HepG2 (cell line): ENCODE measurements around the gene PIGV. TPM values are rescaled to one million over a fixed set of nuclear protein-coding genes. Genes with fewer than 3 reads are reported as not detected.
A peak's percentile ranks its signal among the peaks of the same experiment; 100 is the strongest.

Source experiments
- ASH2L ChIP-seq: fragments of 300-600, 200-600 bp; sonication (generic); IDR thresholded peaks from 2 replicates; pipeline ENCODE4 v1.7.0; 2017; ENCODE audit warnings: low read depth, mild to moderate bottlenecking, moderate library complexity, mixed read lengths, low read length; ENCODE audit not compliant: insufficient read length
- ATAD3A ChIP-seq: sonication (generic); formaldehyde crosslinking; IDR thresholded peaks from 2 replicates; pipeline ENCODE4 v1.4.0; 2020; ENCODE audit warnings: missing genetic modification reagents
- GFI1 ChIP-seq: sonication (generic); formaldehyde crosslinking; IDR thresholded peaks from 2 replicates; pipeline ENCODE4 v1.5.0; 2020; ENCODE audit warnings: missing genetic modification reagents, mild to moderate bottlenecking, borderline replicate concordance
- MATR3 ChIP-seq: sonication (generic); formaldehyde crosslinking; IDR thresholded peaks from 2 replicates; pipeline ENCODE4 v1.4.0; 2020; ENCODE audit warnings: missing genetic modification reagents
- PRPF4 ChIP-seq: fragments of 200-400 bp; formaldehyde crosslinking; IDR thresholded peaks from 2 replicates; pipeline ENCODE4 v1.6.1; 2016; ENCODE audit warnings: low read length, low read depth; ENCODE audit not compliant: poor library complexity, severe bottlenecking
- SIN3A ChIP-seq: IDR thresholded peaks from 2 replicates; pipeline ENCODE4 v1.6.1; 2011; ENCODE audit warnings: low read depth, mild to moderate bottlenecking, control low read depth, low read length, borderline replicate concordance
- SMAD3 ChIP-seq: sonication (generic); formaldehyde crosslinking; IDR thresholded peaks from 2 replicates; pipeline ENCODE4 v1.4.0; 2020; ENCODE audit warnings: missing genetic modification reagents
- TEAD2 ChIP-seq: sonication (generic); formaldehyde crosslinking; IDR thresholded peaks from 2 replicates; pipeline ENCODE4 v1.9.0; 2021; ENCODE audit warnings: missing genetic modification reagents
- ZNF124 ChIP-seq: sonication (generic); formaldehyde crosslinking; IDR thresholded peaks from 2 replicates; pipeline ENCODE4 v1.4.0; 2020; ENCODE audit warnings: missing genetic modification reagents
- ZNF207 ChIP-seq: fragments of 450-650 bp; IDR thresholded peaks from 2 replicates; pipeline ENCODE4 v1.6.1; 2016; ENCODE audit warnings: antibody characterized with exemption, borderline replicate concordance
- ZNF660 ChIP-seq: sonication (generic); formaldehyde crosslinking; IDR thresholded peaks from 2 replicates; pipeline ENCODE4 v1.5.1; 2020; ENCODE audit warnings: mild to moderate bottlenecking, low read depth, missing genetic modification reagents, borderline replicate concordance
- ZNF709 ChIP-seq: sonication (generic); formaldehyde crosslinking; IDR thresholded peaks from 2 replicates; pipeline ENCODE4 v1.5.0; 2020; ENCODE audit warnings: mild to moderate bottlenecking, missing genetic modification reagents
- ZNF747 ChIP-seq: sonication (generic); formaldehyde crosslinking; IDR thresholded peaks from 2 replicates; pipeline ENCODE4 v1.8.1; 2023; ENCODE audit warnings: missing genetic modification reagents, mild to moderate bottlenecking, borderline replicate concordance
- ZNF83 ChIP-seq: sonication (generic); formaldehyde crosslinking; IDR thresholded peaks from 2 replicates; pipeline ENCODE4 v1.4.0; 2020; ENCODE audit warnings: missing genetic modification reagents, mild to moderate bottlenecking, borderline replicate concordance
- ZSCAN22 ChIP-seq: sonication (generic); formaldehyde crosslinking; IDR thresholded peaks from 2 replicates; pipeline ENCODE4 v1.4.0; 2020; ENCODE audit warnings: mild to moderate bottlenecking, missing genetic modification reagents
- polyA plus RNA-seq, 8 experiments: library from polyadenylated mRNA; depleted of rRNA in 3 of 8; stranded (reverse) in 7 of 8; unstranded in 1 of 8; fragments of >200 nt; fragmentation: Illumina TruSeq in 4 of 8; extraction: Trizol in 4 of 8; gene quantifications; 2 replicates each; pipeline versions ENCODE4 v1.2.1 to v1.2.3, GENCODE V29; 2011 to 2016; ENCODE audit warnings: low read depth in 4 of 8, missing spikeins in 1 of 8, mixed read lengths in 1 of 8; ENCODE audit not compliant: insufficient read depth in 1 of 8
- total RNA-seq, 5 experiments: library from RNA; depleted of rRNA; stranded (reverse); fragments of >200 nt; fragmentation: Illumina TruSeq; extraction: Trizol; gene quantifications; 2 replicates each; pipeline ENCODE4 v1.2.3, GENCODE V29; 2016; ENCODE audit warnings: low read depth in 1 of 5
- TF ChIP-seq, protein P1 (sequence below): IDR thresholded peaks from 2 replicates; pipeline ENCODE4 v1.6.1; 2018; ENCODE audit warnings: missing genetic modification reagents, mild to moderate bottlenecking, missing compliant biosample characterization
- TF ChIP-seq, protein P2 (sequence below): sonication (generic); formaldehyde crosslinking; IDR thresholded peaks from 2 replicates; pipeline ENCODE4 v1.8.1; 2023; ENCODE audit warnings: mild to moderate bottlenecking, moderate library complexity, missing genetic modification reagents
- TF ChIP-seq, protein P3 (sequence below): sonication (generic); formaldehyde crosslinking; IDR thresholded peaks from 2 replicates; pipeline ENCODE4 v1.8.0; 2022; ENCODE audit warnings: mild to moderate bottlenecking, missing genetic modification reagents, moderate library complexity
- TF ChIP-seq, protein P4 (sequence below), 2 experiments: fragments of 450-650 bp in 1 of 2; sonication (generic) in 1 of 2; formaldehyde crosslinking; IDR thresholded peaks; 2 replicates each; pipeline versions ENCODE4 v1.5.0 to v1.8.0; 2020 to 2022; ENCODE audit warnings: mild to moderate bottlenecking in 1 of 2, missing genetic modification reagents in 1 of 2
- TF ChIP-seq, protein P5 (sequence below): fragments of 450-650 bp; IDR thresholded peaks from 2 replicates; pipeline ENCODE4 v1.6.1; 2017; ENCODE audit warnings: mild to moderate bottlenecking
- TF ChIP-seq, protein P6 (sequence below): sonication (generic); formaldehyde crosslinking; conservative IDR thresholded peaks from 2 replicates; pipeline ENCODE4 v1.4.0; 2020; ENCODE audit warnings: missing genetic modification reagents

Gene PIGV
- total and polyA plus RNA-seq, 2 of the 13 experiments (the other 11 are each of a cell fraction or from before 2014, with no cell fraction given), result 13.5 to 22.7 TPM

DNA sequence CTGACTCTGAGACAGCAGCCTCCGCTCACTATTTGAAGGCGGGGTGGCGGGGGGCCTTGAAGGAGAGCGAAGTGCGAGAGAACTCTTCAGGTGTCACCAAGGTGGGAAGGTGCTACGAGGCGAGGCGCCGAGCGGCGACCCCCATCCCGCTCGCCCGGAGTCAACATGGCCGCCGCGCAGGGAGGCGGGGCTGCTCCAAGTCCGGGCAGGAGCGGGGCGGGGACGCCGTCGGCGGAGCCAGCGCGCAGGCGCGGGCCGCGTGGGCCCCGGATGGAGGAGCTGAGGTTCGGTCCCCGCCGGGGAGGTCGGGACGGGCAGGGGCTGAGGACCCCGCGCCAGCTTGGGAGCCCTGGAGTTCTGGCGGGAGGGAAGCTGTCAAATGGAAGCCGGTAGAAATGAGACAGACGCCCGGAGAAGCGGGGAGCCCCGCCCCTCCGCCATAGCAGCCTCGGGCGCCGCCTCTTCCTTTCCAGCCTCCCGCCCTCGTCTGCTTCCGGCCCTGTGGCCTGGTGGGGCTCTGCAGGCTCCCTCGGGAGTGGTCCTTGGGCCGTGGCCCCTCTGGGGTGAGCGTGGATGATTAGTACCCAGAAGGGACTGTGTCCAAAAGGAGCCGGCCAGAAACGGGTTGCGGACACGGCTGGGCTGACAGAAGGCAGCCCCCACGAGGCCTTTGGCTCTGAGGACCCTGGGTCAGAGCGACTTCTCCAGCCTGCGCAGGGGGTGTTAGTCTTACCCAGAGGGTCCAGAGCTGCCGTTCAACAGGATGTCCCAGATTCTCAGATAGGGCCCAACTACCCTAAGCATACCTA, at the start of gene PIGV (continued):
- TF ChIP-seq, protein P1, sequence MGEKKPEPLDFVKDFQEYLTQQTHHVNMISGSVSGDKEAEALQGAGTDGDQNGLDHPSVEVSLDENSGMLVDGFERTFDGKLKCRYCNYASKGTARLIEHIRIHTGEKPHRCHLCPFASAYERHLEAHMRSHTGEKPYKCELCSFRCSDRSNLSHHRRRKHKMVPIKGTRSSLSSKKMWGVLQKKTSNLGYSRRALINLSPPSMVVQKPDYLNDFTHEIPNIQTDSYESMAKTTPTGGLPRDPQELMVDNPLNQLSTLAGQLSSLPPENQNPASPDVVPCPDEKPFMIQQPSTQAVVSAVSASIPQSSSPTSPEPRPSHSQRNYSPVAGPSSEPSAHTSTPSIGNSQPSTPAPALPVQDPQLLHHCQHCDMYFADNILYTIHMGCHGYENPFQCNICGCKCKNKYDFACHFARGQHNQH (CRISPR knock-in tag), result 0 out of 2 replicates have a peak, but pooled peaks have one; percentile 17
- TF ChIP-seq MATR3 (no peak), GFI1 (CRISPR knock-in tag) (no peak), SIN3A (peak; percentile 76; the same call in 1 of the 2 replicates), ZNF83 (CRISPR knock-in tag) (no peak), ZNF124 (CRISPR knock-in tag) (no peak), TEAD2 (no peak), ZNF709 (CRISPR knock-in tag) (no peak; the same call in 1 of the 2 replicates), ASH2L (peak; percentile 72), ZNF207 (no peak), SMAD3 (CRISPR knock-in tag) (no peak), PRPF4 (no peak), ZNF660 (CRISPR knock-in tag) (no peak), ATAD3A (no peak), ZNF747 (CRISPR knock-in tag) (no peak; the same call in 1 of the 2 replicates), ZSCAN22 (CRISPR knock-in tag) (0 out of 2 replicates have a peak, but pooled peaks have one; percentile 39)
- TF ChIP-seq, protein P2, sequence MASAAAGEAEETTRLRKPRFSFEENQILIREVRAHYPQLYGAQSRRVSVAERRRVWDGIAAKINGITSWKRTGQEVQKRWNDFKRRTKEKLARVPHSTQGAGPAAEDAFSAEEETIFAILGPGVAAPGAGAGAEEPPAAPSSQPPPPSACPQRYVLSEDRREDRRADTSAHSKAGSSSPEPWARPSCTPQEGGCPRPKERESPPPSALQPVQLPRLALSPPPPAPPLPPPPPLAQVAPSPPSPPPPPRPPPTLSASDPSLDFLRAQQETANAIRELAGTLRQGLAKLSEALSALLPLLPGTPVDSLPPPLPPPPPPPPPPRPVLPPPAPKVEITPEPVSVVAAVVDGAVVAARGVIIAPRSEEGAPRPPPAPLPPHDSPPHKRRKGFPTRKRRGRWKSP (CRISPR knock-in tag), result 0 out of 2 replicates have a peak, but pooled peaks have one; percentile 37
- TF ChIP-seq, protein P3, sequence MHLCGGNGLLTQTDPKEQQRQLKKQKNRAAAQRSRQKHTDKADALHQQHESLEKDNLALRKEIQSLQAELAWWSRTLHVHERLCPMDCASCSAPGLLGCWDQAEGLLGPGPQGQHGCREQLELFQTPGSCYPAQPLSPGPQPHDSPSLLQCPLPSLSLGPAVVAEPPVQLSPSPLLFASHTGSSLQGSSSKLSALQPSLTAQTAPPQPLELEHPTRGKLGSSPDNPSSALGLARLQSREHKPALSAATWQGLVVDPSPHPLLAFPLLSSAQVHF (CRISPR knock-in tag), result no peak
- TF ChIP-seq, protein P4, sequence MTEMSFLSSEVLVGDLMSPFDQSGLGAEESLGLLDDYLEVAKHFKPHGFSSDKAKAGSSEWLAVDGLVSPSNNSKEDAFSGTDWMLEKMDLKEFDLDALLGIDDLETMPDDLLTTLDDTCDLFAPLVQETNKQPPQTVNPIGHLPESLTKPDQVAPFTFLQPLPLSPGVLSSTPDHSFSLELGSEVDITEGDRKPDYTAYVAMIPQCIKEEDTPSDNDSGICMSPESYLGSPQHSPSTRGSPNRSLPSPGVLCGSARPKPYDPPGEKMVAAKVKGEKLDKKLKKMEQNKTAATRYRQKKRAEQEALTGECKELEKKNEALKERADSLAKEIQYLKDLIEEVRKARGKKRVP (CRISPR knock-in tag; IDR thresholded peaks at IDR 0.05), result no peak
- TF ChIP-seq, protein P5, sequence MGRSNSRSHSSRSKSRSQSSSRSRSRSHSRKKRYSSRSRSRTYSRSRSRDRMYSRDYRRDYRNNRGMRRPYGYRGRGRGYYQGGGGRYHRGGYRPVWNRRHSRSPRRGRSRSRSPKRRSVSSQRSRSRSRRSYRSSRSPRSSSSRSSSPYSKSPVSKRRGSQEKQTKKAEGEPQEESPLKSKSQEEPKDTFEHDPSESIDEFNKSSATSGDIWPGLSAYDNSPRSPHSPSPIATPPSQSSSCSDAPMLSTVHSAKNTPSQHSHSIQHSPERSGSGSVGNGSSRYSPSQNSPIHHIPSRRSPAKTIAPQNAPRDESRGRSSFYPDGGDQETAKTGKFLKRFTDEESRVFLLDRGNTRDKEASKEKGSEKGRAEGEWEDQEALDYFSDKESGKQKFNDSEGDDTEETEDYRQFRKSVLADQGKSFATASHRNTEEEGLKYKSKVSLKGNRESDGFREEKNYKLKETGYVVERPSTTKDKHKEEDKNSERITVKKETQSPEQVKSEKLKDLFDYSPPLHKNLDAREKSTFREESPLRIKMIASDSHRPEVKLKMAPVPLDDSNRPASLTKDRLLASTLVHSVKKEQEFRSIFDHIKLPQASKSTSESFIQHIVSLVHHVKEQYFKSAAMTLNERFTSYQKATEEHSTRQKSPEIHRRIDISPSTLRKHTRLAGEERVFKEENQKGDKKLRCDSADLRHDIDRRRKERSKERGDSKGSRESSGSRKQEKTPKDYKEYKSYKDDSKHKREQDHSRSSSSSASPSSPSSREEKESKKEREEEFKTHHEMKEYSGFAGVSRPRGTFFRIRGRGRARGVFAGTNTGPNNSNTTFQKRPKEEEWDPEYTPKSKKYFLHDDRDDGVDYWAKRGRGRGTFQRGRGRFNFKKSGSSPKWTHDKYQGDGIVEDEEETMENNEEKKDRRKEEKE, result no peak
- TF ChIP-seq, protein P6, sequence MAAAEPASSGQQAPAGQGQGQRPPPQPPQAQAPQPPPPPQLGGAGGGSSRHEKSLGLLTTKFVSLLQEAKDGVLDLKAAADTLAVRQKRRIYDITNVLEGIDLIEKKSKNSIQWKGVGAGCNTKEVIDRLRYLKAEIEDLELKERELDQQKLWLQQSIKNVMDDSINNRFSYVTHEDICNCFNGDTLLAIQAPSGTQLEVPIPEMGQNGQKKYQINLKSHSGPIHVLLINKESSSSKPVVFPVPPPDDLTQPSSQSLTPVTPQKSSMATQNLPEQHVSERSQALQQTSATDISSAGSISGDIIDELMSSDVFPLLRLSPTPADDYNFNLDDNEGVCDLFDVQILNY (CRISPR knock-in tag), result no peak
